GM03348 (cell line): ENCODE results near the gene FGF14.
"Not testable (repeated sequence)": the region's sequence is repeated elsewhere in the genome, so short reads cannot be mapped to it uniquely, and the experiment has no call there.

Experiments used
- DNase-seq: peaks from one replicate; pipeline ENCODE4 v3.0.0; 2012; ENCODE audit warnings: low spot score

Gene FGF14

DNA sequence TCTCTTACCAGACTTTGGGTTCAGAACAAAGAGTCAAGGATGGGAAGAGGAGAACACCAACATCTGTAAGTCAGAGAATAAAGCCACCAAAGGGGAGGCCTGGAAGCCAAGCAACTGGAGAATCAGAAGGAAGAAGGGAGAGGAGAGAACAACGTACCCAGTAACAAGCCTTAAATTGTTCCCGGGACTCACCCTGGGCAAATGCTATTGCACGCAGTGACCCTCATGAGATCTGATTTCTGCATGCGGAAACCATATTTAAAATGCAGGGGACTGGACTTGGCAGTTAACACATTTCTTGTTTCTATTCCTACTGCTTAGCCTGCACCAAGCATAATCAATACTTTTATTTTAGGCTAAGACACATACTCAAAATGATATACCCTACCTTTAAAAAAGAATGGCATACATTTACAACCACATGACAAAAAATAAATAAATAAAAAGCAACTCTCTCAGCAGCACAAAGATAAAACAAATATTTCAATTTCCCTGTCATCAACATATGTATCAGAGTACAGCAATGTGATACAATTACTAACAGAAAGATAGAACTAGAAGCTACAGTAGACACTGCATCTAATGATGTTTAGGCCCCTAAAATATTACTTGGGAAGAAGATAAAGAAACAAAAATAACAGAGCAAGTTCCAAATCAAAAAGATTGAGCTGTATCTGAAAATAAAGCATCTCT is 534.8 kb downstream of the FGF14 start:
- DNase-seq = no peak

DNA sequence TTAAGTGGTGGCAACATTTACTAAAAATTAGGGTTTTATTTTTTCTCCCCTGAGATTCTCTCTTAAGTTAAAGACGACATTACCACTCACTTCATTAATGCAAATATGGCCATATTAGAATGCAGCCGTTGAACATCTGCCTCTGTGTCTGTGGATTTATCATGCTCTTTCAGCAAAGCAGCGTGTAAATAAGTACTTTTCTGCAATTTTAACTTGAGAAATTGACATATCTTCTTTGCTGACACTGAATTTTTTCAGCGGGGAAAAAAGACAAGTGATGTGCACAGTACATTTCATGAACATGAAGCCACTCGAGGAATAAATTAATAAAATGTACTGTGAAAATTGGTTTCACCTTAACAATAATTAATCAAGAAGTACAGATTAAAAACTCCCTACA is 543.0 kb downstream of the FGF14 start:
- no peak for DNase-seq

DNA sequence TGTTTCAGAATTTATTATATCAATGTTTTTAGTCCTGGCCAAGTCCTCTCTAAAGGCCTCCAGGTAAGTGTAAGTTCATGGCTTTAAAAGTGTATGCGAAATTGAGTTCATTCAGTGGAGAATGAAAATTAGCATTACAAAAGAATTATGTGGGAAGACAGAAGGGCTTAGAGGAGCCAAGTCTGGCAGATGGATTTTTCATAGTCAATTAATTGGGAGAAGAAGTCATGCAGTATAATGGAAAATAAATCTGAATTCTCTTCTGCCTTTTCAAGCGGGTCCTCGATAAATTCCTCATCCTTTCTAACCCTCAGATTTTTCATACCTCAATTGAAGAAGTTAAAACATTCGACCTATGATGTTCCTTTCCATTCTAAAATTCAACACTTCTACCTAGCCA is 555.1 kb downstream of the FGF14 start:
- DNase-seq = no peak

DNA sequence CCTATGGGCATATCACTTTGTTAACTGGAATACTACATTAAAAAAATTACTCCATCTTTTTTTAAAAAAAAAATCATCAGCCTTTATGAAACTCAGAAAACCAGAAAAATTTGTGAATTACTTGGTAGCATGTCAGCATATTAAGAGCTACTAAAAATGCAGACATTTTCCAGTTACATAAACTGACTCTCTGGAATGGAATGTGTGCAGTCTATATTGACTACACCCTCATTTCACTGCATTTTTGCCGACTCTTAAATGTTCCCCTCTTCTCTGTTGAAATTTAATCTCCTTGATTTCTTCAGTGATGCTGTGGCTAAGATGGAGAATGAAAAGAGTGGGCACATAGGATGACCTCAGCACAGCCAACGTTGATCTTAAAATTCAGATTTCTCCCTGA is 555.6 kb downstream of the FGF14 start:
- DNase-seq = no peak

DNA sequence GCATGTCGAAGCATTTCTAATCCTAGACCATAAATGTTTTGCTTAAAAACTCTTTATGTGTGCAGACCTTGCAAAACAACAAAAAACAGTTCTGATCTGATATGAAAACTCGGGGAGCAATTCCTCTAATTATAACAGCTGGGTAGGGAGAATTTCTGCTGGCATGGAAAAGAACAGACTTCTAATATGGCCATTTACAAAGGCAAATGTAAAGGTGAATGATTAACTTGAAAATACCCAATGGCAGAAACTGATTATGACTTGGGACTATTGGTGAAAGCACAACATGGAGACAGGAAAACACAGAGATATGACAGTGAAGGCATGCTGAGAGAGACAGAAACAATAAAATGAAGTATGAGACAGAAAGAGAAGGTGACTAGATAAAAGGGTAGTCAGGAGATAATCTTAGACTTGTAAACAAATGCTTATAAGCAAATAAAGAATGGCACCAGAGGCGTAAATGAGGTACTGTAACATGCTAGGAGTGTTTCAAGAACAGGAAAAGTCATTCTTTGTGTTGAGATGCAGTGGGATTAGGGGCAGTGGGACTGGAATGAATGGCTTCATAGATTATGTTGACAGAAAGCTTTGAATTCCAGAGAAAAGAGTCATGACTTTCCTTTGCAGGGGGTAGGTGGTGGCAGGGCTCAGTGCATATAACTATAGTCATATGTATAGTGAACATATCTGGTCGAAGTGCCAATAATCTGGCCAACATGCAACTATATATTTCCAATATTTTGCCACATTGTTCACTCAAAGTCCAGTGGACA is 556.4 kb downstream of the FGF14 start:
- no peak for DNase-seq

DNA sequence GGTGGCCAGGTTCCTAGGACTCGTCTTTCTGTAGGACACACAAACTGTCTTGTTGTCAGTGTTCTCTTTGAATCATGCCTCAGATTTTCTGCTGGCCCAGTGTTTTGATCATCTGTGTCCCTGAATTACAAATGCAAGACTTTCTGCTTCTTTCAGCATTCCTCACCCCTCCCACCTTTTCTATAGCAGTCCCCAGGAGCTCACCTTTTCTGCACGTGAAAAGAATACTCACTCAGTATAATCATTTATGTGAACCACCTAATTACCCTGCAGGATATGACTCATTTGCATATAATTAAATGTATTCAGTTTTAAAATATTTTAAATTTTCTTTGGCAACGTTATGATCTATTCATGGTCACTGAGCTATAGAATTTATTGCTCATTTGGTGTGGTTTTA is 560.1 kb downstream of the FGF14 start:
- DNase-seq = no peak

DNA sequence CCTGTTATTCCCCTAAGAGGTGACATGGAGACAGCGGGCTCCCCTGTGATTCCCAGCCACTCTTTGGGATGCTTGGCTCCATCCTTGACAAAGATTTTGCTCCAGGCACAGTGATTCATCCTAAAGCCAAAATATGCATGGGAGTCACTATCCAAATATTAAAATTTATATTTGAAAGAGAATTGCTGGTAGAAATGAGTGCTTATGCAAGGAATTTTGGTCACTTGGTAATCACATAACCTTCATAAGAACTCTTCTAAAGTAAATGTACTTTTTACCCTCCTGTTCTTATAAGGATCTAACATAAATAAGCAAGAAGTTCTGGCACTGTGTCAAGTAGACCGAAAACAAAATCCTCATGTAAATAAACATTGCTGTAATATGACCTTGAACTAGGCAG is 563.5 kb downstream of the FGF14 start:
- DNase-seq = no peak

DNA sequence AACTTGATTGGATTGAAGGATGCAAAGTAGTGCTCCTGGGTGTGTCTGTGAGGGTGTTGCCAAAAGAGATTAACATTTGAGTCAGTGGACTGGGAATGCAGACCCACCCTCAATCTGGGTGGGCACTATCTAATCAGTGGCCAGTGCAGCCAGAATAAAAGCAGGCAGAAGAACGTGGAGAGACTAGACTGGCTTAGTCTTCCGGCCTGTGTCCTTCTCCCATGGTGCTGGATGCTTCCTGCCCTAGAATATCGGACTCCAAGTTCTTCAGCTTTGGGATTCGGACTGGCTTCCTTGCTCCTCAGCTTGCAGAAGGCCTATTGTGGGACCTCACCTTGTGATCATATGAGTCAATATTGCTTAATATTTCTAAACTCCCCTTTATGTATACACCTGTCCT is 564.1 kb downstream of the FGF14 start:
- not testable (repeated sequence) for DNase-seq

DNA sequence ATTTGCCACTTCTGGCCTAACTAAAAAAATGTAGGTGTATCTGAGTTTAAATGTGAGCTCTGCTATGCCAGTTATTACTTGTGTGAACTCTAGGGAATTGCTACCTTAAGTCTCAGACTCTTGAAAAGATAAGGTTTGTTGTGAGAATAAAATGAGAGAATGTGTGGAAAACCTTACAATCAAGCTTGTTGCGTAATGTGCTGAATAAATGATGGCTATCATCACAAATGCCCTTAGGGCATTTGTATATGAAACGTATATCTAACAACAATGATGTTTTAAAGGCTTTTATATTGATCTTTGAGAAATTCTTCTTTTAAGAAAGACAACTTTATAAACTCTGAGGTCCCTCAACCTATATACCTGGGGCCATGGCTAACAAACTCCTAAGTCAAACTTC is 564.6 kb downstream of the FGF14 start:
- DNase-seq = no peak

DNA sequence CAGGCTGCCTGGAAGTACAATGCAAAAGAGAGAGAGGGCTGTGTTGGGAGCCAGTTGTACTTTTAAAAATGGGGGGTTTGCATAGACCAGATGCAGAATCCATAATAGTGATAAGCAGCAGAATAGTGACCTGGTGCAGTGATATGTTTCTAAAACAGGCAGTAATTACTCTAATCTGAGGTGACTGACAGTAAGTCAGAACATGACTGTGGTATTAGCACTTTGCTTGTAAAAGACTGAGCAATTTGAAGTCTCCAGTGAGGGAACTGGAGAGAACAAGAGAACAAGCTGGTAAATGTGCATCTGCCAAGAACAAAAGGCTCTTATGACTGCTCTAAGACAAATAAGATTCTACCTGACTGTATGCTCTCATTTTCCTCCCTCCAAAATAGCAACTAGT is 565.9 kb downstream of the FGF14 start:
- no peak for DNase-seq

DNA sequence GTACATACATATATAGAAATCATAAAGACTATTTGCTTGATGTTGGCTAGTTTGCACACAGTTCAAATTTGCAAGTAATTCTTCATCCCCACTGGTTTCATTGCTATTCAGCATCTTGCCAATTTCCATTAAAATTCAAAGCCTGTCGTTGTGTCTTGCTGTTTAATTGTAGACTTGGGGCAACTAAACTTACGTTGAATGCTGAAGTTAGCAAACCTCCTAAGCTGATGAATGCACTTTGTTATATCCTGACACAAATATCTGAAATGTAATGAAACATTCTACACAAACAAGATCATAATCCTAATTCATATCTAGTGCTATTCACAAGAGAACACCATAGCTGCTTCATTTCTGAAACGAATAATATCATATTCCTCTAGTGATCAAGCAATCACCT is 568.2 kb downstream of the FGF14 start:
- DNase-seq = no peak

DNA sequence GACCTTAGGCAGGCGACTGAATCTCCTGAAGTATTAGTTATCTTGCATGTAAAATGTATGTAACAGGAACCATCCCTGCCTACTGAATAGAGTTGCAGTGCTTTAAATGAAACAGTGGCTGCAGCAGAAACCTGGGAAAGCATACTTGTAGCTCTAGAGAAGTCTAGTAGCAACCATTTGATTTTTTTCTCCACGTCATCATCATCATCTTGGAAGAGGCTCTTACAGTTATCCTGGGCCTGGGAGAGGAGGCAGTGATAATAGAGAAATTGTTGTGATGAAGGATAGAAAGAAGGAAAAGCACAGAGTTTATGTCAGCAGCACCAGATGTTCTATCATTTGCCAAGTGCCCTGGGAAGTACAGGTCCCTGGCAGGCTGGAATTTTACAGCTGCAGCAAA is 571.8 kb downstream of the FGF14 start:
- no peak for DNase-seq

DNA sequence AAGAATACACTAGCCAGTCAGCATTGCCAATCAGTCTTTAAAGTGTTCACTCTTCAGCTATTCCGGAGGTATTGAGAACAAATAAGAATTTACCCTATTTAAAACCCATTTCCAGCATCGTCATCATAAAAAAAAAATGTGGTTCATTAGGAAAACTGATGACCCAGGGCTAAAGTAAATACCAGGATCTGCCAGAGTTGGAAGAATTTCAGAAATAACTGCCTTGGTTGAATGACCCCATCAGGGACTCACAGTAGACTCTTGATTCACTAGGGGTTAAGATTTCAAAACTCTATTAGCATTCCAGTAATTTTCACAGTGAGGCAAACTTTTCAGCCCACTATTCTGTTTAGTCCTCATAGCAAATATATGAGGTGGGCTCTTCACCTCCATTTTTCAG is 572.4 kb downstream of the FGF14 start:
- DNase-seq = no peak

DNA sequence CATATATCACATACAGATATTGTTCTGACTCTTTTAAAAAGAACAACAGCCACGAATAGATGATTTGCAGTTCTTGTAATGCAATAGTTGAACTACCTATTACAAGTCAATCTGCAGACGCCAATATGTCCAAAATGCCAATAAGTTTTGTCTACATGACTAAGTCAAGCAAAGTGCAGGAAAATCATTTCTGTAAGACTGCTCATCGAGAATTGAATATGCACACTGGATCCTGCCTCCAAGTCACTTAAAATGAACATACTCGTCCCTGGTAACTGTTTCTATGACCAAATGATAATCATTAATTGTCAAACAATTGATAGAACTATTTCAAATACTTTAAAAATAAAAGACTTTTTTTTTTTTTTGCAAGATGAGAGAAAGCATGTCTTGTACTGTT is 573.7 kb downstream of the FGF14 start:
- DNase-seq = no peak

DNA sequence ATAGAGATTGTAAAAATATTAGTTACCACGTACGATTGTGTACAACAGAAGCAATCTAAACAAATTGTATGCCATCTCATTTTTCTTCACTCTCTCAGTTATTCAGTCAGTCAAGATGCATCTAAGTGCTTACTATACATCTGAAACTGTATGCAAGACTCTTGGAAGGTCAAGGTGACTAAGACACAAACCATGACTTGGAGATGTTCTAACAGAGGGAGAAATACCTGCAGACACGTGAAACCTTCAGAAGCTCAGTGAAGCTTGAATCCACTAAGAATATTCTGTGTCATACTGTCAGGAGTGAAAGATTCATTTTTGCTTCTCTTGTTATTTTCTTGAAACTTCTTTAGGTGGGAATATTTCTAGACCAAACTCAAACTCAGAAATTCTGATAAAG is 584.0 kb downstream of the FGF14 start:
- DNase-seq = no peak

DNA sequence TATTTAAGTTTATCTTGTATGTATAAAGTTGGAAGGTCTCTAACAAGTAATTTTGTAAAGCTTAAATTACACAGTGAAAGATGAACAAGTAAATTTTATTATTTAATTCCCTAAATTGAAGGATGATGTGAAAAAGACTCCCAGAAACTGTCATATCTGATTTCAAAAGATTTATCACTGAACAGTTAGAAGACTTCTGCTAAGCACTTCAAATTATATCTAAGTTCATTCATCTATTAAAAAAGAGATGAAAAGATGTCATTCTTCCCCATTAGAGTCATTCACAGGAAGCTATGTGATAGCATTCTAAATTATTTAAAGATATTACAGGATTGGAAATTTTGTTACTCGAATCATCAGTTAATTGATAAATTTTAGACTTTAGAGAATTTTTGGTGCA is 590.0 kb downstream of the FGF14 start:
- no peak for DNase-seq

DNA sequence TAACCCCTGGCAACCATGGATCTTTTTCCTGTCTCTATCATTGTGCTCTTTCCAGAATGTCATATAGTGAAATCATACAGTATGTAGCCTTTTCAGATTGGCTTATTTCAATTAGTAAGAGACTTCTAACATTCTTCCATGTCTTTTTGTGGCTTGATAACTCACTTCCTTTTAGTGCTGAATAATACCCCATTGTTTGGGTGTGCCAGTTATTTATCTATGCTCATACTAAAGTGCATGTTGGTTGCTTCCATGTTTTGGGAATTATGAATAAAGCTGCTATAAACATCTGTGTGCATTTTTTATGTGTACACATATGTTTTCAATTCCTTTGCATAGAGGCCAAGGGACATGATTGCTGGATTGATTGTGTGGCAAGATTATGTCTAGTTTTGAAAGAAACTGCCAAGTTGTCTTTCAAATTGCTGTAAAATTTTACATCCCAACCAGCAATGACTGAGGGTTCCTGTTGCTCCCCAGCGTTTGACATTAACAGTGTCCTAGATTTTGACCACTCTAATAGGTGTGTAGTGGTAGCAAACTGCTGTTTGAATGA is 590.5 kb downstream of the FGF14 start:
- DNase-seq = no peak

DNA sequence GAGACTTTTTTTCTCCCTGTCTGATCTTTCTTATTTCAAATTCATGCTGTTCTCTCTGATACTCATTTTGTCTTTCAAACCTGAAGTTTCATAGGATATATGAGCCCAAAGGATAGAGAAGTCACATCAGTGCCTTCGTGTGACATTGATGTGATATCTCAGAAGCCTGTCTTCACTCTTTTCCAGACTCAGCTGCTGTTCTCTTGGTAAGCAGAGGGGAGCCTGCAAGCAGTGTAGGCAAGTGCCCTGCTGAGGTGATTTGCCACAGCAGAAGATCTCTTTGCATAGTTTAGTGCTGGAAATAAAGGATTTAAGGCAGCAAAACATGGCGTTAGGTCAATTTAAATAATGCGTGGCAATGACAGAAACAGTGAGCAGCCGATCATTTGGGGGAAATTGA is 602.7 kb downstream of the FGF14 start:
- DNase-seq = no peak

DNA sequence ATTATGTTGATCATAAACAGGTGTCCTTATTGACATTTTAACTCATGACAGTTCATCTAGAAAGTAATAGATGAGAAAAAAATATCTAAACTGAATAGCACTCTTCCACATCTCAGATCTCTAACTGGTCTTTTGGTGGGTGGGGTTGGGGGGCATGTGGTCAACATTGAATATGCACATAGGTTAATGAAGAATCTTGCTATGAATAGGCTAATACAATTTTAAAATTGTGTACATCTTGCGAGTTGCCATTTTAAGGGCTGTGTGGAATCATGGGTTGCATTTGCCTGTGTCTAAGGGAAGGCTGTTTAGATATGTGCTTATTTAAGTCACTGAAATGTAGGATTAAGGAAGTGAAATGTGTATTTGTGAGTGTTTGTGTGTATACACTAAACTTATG is 603.4 kb downstream of the FGF14 start:
- DNase-seq = no peak

DNA sequence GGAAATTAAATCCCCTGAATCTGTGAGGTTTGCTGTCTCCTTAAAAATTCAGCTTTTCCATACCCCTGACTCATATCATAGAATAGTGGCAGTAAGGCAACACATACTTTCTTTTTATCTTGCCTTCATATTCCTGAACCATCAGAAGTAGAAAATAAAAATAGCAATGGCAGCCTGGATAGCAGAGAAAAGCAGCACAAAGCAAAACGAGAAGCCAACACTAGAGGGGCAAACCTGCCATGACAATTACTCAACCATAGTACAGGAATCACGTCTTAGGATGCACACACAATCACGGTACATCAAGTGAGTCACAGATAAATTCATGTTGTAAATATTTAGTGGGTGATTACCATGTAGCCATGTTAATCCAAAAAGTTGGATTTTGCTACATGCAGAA is 606.4 kb downstream of the FGF14 start:
- DNase-seq = no peak

DNA sequence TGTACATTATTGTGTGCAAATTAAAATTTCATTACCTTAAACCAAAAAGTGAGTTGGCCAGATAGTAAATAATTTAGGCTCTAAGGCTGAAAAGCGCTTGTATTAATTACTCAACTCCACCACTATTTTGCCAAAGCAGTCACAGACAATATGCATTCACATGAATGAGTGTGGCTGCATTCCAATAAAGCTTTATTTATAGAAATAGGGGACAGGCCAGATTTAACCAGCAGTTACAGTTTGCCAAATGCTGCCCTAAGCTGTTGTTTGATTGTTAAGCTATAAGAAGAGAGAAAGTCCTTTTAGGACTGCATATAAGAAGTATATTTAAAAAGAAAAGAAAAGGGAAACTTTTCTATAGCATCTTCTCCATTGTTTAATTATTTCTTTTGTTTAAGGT is 606.8 kb downstream of the FGF14 start:
- DNase-seq = no peak

DNA sequence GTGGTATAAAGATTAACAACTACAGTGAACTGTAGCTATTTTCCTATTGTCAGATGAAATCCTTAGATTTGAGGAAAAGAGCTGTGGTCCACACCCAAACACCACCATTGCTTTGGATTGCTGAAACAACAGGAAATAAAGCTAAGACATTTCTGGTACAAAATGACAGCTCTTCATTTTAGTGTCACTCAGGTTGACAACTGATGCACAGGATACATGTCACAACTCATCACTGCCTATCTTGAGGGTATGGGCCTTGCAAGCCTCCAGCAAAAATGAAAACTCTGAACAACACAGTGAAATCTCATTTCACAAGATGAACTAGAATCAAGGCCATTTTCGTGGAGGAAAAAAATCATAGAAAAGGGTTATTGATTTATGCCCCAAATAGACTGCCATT is 609.7 kb downstream of the FGF14 start:
- DNase-seq = no peak

DNA sequence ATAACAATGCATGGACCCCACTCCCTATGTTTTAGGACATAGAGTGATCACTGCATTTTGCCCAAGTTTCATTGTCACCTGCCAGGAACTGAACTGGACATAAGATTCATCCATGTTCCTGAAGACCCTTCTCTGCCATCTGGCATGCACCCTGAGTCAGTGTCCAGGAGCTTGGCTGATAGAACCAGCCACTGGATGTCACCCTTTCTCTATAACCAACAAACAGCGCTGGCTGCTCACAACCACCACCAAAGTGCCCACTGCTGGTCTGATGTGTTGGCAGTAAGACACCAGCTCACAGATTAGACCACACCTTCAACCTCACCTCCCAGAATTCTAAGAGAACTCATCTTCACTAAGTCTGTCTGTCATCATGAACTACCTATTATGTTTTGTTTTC is 616.0 kb downstream of the FGF14 start:
- no peak for DNase-seq

DNA sequence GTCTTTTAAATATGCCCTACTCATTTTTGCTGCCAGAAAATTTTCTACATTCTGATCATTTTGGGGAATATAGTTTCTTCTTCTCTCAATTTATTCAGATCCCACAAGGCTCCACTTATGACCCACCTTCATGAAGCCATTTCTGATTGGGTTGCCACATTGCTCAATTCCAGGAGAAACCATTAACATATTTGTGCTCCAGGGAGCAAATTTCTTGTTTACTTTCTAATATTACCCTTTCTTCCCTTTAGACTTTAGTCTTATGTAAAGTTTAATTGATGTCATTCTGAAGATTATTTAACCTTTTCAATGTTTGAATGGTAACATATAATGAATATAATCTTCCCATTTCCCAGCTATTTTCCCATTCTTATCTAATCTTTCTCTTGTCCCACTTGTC is 617.5 kb downstream of the FGF14 start:
- DNase-seq = no peak
